HG03520 (cell line): ENCODE data around the gene KIF2C.
"Not testable (repeated sequence)": the region's sequence is repeated elsewhere in the genome, so short reads cannot be mapped to it uniquely, and the experiment has no call there.

Experiments used
- ATAC-seq: cut with Tn5 transposase; IDR thresholded peaks from one replicate; pipeline ENCODE4 v1.9.1; 2021; ENCODE audit warnings: mild to moderate bottlenecking, moderate library complexity; ENCODE audit not compliant: unreplicated experiment

The KIF2C gene

DNA sequence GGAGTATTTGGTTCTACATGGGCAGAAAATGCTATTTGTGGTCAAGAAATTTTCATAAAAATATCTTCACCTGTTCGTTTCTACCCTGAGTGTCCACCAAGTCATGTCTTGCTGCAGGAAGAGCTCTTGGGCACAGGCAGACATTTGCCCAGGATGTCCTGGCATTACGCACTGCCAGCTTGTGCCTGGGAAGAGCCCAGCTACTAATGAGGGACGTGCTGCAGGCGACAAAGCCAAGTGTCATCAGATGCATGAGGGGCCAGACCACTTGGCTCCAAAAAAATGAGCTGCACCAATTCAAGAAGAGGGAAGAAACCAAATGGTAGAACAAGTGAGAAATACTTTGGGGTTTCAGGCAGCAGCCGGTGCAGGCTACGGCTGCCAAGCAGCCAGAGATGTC lies 21.5 kb upstream of the KIF2C start:
- ATAC-seq = no peak

DNA sequence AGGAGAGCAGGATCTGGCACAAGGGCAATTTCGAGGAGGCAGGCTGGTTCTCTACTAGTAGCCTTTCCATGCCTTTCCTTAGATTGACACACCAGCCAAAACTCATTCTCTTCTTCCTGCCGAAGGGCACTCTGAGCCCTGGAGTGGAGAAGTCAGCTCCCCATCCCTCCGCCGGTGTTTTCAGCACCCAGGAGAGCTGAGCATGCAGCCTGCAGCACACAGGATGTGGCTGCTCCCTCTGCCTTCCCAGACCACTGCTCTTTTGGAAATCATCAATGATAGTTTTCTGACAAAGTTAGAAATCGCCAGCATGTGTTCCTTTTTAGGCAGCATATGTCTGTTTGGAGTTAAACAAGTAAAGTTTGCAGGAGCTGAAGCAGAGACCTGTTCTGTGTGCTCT lies 20.3 kb upstream of the KIF2C start:
- ATAC-seq = no peak

DNA sequence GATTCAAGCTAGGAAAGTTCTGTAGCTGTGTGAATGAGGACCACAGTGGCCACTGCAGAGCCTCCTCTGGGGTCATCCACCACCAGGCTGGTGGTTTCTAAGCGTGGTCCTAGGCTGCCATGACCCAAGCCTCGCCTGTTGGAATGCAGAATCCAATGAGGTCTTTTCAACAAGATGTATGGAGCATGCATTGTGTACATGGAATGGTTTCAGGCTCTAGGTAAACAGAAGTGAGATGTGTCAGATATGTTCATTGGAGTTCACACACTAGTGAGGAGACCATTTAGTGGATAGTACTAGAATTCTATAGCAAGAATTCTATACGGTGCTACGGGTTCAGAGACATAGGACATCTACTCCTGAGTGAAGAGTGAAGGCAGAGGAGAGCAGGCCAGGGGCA lies 19.4 kb upstream of the KIF2C start:
- no peak for ATAC-seq

DNA sequence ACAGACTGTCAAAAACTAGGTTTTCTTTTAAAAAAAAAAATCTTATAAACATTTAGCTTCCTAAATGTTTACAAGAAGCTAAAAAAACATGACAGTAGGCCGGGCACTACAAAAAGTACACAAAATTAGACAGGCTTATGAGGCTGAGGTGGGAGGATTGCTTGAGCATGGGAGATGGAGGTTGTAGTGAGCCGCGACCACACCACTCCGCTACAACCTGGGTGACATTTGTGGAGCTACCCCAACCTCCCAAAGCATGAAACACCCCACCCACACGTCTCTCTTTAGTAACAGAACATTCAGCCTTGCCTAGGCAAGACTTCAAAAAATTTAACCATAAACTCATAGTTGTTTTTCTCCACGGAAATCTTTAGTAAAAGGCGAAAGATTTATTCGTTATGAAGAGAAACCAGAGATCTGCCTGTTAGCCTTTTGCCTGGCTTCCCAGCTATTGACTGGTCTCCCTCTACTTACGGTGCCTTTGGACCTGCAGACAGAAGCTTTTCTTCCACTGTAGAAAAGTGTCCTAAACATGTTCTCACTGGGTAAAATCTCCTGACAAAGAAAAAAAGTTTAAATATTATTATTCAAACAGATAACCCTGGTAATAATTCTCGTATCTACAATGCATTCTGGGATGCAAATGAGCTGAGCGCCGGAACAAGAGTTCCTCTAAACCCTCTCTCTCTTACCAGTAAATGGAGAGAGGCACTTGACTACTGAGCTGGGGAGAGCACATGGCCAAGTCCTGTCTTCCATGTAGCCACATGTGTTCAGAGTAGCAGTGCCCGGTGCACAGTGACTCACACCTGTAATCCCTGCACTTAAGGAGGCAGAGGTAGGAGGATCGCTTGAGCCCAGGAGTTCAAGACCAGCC lies 17.9 kb upstream of the KIF2C start:
- peak; percentile 60 for ATAC-seq

DNA sequence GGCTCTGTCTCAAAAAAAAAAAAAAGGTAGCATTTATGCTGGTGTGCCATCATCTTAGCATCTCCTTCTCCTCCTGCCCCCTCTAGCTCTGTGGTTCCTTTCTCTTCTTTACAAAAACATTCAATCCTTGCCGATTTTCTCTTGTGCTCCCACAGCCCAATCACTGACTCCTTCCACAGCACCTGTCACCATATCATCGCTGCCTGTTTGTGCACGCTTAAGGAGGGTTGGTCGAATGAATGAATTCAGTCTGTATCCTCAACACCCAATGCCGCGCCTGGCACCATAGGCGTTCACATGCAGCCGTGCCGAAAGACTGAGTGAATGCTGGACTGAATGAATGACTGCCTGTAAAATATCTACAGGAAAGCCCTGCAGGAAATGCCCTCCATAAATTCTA lies 16.6 kb upstream of the KIF2C start:
- ATAC-seq = no peak

DNA sequence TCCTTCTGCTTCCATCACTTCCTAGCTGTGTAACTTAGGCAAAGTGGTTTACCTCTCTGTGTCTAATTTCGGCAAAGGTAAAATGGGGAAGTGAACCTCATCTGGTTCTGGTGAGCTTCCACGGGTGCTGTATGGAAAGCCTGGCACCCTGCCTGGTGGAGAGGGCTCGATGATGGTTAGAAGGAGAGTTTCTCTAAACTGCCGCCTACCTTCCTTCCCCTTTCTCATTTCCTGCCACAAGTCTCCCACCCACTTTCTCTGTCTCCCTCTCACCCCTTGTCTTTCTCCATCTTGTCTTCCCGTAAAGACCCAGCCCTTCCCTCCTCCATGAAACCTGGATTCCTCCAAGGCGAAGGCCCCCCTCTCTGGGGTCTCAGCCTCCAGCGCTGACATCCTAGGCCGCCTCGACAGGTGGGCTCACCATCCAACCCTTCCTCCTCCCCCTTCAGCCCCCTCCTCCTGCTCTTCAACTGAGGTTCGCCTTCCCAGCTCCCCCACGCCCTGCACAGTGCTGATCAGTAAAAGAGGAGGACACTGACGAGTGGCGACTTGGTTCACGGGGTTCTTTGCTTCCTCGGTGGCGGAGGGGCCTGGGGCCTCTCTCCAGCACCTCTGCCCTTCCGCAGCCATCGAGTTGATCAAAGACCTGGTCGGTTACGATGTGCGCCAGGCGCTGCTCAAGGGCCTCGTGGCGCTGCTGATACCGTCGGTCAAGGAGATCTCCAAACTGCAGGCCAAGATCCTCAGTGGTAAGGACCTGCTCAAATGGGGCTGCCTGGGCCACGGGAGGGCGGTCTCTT lies 15.9 kb upstream of the KIF2C start:
- ATAC-seq = no peak

DNA sequence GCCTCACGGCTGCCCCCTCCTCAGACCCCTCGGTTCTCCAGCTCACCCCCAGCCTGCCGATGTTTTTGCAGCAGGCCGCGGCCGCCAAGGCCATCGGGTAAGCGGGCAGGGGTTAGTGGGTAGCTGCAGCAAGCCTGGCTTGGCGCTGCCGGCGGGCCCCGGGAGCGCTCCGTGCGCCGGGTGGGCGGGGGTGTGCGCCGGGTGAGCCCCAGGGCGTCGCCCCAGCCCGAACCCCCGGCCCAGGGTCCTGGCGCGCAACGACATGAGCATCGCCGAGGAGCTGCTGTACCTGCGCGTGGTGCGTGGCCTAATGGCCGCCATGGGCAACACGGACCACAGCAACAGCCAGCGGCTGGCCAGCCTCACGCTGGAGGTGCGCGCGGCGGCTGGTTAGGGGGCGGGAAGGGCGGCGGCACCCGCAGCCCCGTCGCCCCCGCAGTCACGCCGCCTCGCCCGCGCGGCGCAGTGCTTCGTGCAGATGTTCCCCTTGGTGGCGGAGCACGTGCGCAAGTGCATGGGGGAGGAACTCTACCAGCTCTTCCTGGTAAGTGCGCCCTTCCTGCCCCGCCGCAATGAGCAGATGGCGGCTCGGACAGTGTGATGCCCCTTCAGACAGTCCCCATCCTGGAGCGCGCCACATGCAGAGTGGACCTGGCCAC lies 15.2 kb upstream of the KIF2C start:
- ATAC-seq = no peak

DNA sequence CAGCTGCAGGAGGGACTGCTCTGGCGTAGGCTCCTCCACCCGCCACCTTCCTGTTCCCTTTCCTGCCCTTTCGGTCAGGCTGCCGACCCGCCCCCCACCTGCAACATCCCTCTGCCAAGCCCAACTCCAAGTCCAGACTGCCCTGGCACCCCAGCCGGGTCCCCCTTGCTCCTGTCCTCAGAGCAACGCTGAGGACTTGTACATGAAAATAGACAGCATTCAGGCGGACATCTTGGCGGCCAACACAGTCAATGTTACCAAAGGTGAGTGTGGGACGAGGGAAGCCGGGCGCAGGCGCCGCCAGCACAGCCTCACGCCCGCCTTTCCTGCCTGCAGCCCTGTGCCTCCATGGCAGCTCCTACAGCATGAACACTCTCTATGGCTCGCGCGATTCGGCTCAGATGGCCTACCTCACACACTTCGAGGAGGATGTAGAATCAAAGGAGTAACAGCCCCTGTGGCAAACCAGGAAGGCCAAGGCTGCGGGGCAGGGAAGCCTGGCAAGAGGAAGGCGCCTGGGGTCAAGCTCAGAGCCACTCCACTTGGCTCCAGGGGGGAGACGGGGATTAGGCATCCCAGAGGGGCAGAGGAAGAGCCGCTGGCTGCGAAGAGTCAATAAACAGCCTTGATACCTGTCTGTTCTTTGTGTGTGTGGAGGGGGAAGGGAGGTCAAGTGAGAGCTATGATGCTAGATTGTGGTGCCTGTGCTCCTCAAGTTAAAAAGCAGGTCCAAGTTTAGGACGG lies 14.5 kb upstream of the KIF2C start:
- ATAC-seq = no peak

DNA sequence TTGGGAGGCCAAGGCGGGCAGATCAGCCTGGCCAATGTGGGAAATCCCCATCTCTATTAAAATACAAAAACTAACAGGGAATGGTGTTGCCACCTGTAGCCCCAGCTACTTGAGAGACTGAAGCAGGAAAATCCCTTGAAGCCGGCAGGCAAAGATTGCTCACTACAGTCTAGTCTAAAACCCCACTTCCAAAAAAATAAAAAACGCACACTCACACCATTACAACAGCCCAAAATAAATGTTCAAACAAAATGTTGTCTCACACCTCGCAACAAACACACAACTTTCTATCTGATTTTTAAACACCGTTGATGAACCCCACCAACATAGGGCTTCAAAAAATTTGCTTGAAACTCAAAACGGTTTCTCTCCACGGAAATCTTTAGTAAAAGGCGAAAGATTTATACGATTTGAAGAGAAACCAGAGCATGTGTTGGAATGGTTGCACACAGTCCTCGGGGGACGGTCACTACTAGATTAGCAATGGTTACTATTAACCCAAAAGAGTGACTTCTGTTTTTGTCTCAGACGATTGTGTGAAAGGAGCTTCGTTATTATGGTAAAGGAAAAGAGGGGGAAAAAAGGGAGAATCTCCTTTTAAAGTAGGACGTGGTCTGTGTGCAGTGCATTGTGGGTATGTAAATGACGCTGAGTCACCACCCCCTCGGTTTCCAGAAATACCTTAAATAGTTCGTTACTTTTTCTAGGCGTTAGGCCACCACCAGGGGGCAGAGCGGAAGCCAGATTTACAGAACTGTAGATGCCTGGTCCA lies 8.7 kb upstream of the KIF2C start, which contains the start of gene RNU5D-1:
TSS of gene RNU5D-1 (minus strand) at position 430 of the 772 bp plus-strand sequence.
- peak; percentile 61 for ATAC-seq

DNA sequence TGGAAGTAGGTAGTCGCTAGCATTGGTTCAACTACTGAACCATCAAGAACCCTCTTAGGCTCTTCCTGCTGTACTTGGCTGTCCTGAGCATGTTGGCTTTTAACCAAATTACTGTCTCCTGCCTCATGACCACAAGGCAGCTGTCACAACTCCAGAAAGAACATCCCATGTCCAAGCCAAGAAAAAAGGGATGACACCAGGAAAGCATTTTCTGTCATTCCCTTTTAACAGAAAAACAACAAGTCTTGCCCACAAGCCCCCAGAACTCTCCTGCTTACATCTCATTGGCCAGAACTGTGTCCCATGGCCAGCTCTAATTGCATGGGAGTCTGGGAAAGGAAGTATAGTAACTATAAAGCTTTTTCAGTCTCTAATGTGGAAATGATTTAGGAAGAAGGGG lies 6.3 kb upstream of the KIF2C start:
- no peak for ATAC-seq

DNA sequence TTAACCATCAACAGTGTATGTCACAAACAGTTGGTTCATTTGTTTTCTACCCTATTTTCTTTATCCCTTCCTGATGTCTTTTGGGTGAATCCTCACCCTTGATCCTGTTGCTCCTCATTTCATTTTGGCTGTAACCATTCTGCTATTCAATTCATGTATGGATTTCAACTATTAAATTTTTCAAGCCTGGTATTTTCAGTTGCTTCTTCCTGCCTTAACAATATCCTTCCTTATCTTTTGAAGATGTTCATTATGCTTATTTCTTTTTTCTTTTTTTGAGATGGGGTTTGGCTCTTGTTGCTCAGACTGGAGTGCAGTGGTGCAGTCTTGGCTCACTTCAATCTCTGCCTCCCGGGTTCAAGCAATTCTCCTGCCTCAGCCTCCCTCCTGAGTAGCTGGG lies 5.9 kb upstream of the KIF2C start:
- no peak for ATAC-seq

DNA sequence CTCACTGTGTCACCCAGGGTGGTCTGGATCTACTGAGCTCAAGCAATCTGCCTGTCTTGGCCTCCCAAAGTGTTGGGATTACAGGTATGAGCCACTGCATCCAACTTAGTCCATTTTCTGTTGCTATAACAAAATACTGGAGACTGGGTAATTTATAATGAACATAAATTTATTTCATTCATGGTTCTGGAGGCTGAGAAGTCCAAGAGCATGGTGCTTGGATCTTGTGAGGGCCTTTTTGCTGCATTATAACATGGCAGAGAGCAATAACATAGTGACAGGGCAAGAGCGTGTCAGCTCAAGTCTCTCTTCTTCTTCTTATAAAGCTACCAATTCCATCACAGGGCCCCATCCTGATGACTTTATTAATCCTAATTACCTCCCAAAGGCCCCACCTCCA lies 3.6 kb upstream of the KIF2C start:
- ATAC-seq = no peak

DNA sequence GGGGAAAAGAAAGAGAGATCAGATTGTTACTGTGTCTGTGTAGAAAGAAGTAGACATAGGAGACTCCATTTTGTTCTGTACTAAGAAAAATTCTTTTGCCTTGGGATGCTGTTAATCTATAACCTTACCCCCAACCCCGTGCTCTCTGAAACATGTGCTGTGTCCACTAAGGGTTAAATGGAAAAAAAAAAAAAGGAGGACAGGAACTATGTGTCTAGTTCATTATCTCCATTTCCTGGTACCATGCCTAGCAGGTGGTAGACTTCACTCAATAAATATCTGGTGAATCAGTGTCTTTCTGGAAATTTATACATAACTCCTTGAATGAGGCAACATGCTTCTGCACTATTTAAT lies 707 bp upstream of the KIF2C start:
- not testable (repeated sequence) for ATAC-seq

DNA sequence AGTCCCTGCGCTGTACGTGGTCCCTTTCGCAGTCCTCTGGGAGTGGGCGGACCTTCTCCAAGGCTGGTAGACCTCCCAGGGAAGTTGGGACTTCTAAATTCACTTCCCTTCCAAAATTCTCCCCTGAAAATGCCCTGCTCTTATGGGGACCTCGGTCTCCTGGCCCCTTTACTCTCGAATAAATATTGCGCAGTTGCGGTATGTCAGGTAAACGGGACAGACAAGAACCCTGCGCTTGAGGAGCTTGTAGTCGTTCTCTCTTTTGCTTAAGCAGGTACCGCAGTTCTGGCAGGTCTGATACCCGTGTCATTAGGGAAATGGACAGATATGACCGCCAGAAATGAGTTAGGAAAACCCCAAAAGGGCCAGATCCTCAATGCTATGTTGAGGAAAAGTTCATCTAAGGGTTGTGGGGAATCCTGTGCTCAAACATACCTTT lies 561 bp downstream of the KIF2C start:
- no peak for ATAC-seq

DNA sequence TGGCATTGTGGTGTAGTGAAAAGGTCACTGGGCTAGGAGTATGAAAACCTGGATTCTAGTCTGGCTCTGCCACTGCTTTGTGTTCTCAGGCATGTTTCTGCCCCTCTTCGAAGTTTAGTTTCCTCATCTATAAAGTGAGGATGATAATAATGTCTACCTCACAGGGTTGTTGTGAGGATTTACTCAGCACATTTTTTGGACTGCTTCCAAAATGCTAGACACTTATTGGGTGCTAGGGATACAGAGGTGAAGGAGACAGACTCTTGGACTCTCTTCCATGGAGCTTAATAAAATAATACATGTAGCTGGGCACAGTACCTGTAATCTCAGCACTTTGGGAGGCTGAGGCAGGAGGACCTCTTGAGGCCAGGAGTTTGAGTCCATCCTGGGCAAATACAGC lies 3.6 kb downstream of the KIF2C start:
- no peak for ATAC-seq

DNA sequence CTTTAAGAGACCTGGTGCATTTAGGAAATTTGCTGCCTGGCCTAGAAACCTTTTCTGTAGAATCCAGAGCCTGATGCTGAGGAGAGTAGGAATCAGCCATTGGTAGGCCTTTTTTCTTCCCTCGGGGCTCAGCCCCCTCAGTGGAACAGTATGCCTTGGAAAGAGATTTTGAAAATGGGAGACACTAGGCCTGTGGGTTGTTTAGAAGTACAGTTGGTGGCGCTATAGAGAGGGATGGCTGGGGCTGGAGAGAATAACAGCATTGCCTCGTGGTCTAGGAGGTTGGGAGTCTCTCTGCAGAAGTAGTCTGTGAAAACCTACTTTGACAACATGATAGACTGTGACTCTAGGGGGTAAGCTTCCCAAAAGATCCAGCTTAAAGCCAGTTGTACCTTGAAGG lies 8.2 kb downstream of the KIF2C start:
- ATAC-seq = no peak

DNA sequence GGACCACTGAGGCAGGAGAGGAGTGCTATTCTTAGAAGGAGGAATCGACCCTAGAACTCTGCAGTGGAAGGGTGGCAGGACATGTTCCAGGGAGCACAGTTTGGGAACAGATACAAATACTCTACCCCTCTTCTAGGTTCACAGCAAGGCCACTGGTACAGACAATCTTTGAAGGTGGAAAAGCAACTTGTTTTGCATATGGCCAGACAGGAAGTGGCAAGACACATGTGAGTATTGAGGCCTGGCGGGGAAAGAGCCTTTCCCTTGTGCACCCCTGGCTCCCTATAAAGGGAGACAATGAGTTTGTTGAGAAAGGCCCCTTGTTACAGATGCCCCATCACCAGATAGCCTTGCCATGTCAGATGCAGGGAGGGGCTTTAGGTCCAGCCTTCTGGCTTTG lies 17.8 kb downstream of the KIF2C start:
- ATAC-seq = no peak

DNA sequence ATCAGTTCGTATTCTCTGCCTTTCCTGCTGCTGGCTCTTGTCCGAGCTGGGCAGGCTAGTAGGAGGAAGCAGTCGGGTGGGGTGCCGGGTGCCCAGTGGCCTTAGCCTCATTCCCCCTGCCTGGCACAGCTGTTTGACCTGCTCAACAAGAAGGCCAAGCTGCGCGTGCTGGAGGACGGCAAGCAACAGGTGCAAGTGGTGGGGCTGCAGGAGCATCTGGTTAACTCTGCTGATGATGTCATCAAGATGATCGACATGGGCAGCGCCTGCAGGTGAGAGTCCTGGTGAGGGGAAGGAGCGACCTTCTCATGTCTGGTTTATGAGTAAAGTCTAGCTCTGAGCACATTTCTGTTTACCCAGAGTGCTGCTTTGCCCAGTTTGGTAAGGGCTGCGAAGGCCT lies 19.4 kb downstream of the KIF2C start:
- no peak for ATAC-seq

DNA sequence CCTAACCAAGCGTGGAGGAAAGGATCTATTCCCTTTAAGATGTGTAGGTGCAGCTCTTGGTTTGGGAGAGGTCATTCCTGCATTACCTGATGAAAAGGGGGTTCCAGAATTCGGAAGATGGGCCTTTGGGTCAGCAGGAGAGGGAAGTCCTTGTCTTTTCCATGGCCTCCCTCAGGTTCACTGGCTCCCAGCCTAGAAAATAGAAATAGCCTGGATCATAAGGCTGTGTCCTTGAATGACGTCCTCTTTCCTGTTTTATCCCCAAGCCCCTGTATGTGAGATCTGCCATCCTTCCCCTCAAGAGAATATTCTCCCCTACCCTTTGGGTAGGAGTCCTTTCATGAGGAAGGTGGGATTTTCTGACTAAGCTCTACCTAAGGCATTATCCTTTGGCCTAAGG lies 21.2 kb downstream of the KIF2C start:
- no peak for ATAC-seq

DNA sequence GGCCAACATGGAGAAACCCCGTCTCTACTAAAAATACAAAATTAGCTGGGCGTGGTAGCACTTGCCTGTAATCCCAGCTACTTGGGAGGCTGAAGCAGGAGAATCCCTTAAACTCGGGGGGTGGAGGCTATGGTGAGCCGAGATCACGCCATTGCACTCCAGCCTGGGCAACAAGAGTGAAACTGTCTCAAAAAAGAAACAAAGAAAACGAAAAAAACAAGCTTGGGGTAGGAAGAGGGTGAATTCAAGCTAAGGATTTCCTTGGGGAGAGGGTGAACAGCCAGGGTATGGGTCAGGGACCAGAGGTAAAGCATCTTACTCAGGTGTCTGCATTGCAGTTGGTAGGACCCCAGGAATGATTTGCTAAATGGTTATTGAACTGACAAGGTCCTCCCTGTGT lies 26.8 kb downstream of the KIF2C start:
- ATAC-seq = not testable (repeated sequence)
